Type B pancreatic cell (in vitro differentiated cells): ENCODE measurements around the gene NLRP7. TPM values are rescaled to one million over a fixed set of nuclear protein-coding genes. Genes with fewer than 3 reads are reported as not detected.

Experiments used
- DNase-seq: peaks from one replicate; pipeline ENCODE4 v3.0.0; 2021; ENCODE audit warnings: mixed read lengths; ENCODE audit not compliant: unreplicated experiment; ENCODE audit errors: extremely low spot score
- H3K27ac Mint-ChIP-seq: 2 replicates; pipeline ENCODE4 v1.8.0; 2021; ENCODE audit warnings: mild to moderate bottlenecking, mixed read lengths
- H3K27me3 Mint-ChIP-seq: 2 replicates; pipeline ENCODE4 v1.8.0; 2021; ENCODE audit warnings: mixed read lengths
- H3K36me3 Mint-ChIP-seq: 2 replicates; pipeline ENCODE4 v1.8.0; 2021; ENCODE audit warnings: mixed read lengths
- H3K4me1 Mint-ChIP-seq: one replicate; pipeline ENCODE4 v1.8.0; 2021; ENCODE audit warnings: mixed read lengths; ENCODE audit not compliant: unreplicated experiment
- H3K4me3 Mint-ChIP-seq: 2 replicates; pipeline ENCODE4 v1.8.0; 2021; ENCODE audit warnings: mild to moderate bottlenecking, mixed read lengths
- H3K9me3 Mint-ChIP-seq: 2 replicates; pipeline ENCODE4 v1.8.0; 2021; ENCODE audit warnings: mixed read lengths
- total RNA-seq: library from RNA; stranded (reverse); gene quantifications from 2 replicates; pipeline ENCODE4 v1.2.1, GENCODE V29; 2021; ENCODE audit warnings: low replicate concordance
- TF ChIP-seq, protein P1 (sequence below): fragments of 200-600 bp; sonication (generic); conservative IDR thresholded peaks from 2 replicates; pipeline ENCODE4 v1.5.0; 2021; ENCODE audit warnings: antibody characterized with exemption, mild to moderate bottlenecking

NLRP7 gene
- total RNA-seq, 1 donor from 2014 or later, result not detected

DNA sequence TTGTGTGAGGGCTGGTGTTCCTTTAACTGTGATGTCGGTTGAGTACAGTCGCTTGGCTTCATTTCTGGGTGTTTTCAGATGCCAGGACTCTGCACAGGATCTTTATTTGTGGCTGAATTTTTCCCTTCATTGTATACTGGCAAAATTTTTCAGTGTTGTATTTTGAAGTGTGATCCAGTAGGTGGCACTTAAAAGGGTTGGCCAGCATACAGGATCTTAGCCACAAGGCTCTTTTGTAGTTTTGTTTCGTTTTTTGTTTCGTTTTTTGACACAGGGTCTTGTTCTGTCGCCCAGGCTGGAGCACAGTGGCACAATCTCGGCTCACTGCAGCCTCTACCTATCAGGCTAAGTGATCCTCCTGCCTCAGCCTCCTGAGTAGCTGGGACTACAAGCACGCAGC is 64.6 kb downstream of the NLRP7 start:
- TF ChIP-seq, protein P1, sequence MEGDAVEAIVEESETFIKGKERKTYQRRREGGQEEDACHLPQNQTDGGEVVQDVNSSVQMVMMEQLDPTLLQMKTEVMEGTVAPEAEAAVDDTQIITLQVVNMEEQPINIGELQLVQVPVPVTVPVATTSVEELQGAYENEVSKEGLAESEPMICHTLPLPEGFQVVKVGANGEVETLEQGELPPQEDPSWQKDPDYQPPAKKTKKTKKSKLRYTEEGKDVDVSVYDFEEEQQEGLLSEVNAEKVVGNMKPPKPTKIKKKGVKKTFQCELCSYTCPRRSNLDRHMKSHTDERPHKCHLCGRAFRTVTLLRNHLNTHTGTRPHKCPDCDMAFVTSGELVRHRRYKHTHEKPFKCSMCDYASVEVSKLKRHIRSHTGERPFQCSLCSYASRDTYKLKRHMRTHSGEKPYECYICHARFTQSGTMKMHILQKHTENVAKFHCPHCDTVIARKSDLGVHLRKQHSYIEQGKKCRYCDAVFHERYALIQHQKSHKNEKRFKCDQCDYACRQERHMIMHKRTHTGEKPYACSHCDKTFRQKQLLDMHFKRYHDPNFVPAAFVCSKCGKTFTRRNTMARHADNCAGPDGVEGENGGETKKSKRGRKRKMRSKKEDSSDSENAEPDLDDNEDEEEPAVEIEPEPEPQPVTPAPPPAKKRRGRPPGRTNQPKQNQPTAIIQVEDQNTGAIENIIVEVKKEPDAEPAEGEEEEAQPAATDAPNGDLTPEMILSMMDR, result no peak
- no peak overlapping the region for H3K4me3 Mint-ChIP-seq
- H3K9me3 Mint-ChIP-seq, result no peaks in the 10 kb centered on the region
- H3K36me3 Mint-ChIP-seq, result no peaks in the 10 kb centered on the region
- no peak overlapping the region for H3K27ac Mint-ChIP-seq
- no peak for DNase-seq
- no peaks in the 10 kb centered on the region for H3K4me1 Mint-ChIP-seq
- H3K27me3 Mint-ChIP-seq, result peaks cover 11% of the 10 kb centered on the region

DNA sequence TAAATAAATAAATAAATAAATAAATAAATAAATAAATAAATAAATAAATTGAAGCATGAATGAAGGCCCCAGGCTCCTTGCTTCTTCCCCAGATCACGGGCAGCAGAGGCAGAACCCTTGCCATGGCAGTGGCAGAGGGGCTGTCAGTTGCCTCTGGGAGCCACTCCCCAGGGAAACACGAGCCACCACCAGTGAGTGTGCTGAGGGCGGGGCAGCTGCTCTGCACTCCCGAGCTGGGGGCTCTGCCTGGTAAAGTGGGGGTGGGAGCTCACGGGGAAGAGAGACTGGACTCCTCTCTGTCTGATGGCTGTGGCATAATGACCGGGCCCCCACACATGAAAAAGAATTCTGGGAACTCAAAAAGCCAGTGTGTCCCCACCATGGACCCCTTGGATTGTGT is 65.4 kb downstream of the NLRP7 start:
- no peaks in the 10 kb centered on the region for H3K4me1 Mint-ChIP-seq

DNA sequence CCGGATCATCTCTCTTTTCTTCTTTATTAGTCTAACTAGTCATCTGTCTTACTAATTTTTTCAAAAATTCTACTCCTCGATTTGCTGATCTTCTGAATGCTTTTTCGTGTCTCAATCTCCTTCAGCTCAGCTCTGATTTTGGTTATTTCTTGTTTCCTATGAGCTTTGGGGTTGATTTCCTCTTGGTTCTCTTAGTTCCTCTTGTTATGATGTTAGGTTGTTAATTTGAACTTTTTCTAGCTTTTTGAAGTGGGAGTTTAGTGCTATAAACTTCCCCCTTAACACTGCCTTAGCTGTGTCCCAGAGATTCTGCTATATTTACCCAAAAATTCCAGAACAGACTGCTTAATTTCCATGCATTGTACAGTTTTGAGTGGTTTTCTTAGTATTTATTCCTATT is 69.9 kb downstream of the NLRP7 start:
- DNase-seq, result no peak
- Mint-ChIP-seq H3K4me1 (no peaks in the 10 kb centered on the region), H3K27me3 (peaks cover 11% of the 10 kb centered on the region), H3K9me3 (no peaks in the 10 kb centered on the region), H3K4me3 (no peak overlapping the region), H3K36me3 (no peaks in the 10 kb centered on the region), H3K27ac (no peak overlapping the region)
- TF ChIP-seq, protein P1, result no peak

More for the DNA sequence above, 65.4 kb downstream of the NLRP7 start:
- peaks cover 11% of the 10 kb centered on the region for H3K27me3 Mint-ChIP-seq
- no peak overlapping the region for H3K4me3 Mint-ChIP-seq
- H3K36me3 Mint-ChIP-seq, result no peaks in the 10 kb centered on the region
- H3K9me3 Mint-ChIP-seq, result no peaks in the 10 kb centered on the region
- TF ChIP-seq, protein P1, result no peak
- H3K27ac Mint-ChIP-seq, result no peak overlapping the region
- DNase-seq, result no peak

DNA sequence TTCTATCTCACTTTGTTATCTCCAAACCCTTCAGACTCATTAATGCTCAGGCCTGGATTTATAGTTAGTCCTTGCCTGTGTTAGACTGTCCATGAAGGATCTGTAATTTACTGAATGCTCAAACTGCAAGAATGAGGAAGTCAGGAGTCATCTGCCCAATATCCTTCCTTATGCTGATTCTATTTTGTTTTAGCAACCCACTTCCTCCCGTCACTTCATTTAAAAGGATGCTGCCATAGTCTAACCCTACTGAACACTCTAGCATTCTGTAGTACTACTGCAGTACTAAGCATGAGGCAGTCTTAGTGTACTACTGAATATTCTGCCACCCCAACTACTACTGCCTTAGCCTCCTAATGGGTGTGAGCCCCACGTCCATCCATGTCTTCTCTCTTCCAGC is 71.8 kb downstream of the NLRP7 start:
- TF ChIP-seq, protein P1, result no peak
- no peaks in the 10 kb centered on the region for H3K36me3 Mint-ChIP-seq
- DNase-seq, result no peak
- no peaks in the 10 kb centered on the region for H3K9me3 Mint-ChIP-seq
- no peak overlapping the region for H3K27ac Mint-ChIP-seq
- H3K4me3 Mint-ChIP-seq, result no peak overlapping the region
- H3K27me3 Mint-ChIP-seq, result peaks cover 6% of the 10 kb centered on the region
- H3K4me1 Mint-ChIP-seq, result no peaks in the 10 kb centered on the region

DNA sequence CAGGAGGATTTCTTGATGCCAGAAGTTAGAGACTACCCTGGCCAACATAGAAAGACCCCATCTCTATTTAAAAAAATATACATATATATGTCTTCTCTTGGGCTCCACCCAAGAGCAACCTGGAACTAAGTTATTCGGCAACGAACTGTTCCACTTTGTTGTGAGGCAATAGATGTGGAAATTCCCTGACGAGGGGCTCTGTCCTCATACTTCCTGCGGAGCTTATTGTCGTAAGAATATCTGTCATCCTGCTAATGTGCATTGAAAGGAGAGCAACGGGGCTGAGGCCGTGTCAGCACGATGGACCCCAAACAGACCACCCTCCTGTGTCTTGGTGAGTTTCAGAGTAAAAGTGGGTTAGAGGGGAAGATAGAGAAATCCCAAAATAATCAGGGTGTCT is 73.3 kb downstream of the NLRP7 start, which contains the start of gene FCAR:
Gene FCAR (plus strand): TSS at position 246 of the 400 bp plus-strand sequence. CDS start 55 bp downstream, at position 301.
- TF ChIP-seq, protein P1, result no peak
- DNase-seq, result no peak
- H3K4me3 Mint-ChIP-seq, result no peak within 1 kb of the TSS
- H3K36me3 Mint-ChIP-seq, result no peaks in the 10 kb centered on the region
- no peaks in the 10 kb centered on the region for H3K27me3 Mint-ChIP-seq
- no peaks in the 10 kb centered on the region for H3K9me3 Mint-ChIP-seq
- no peaks in the 10 kb centered on the region for H3K4me1 Mint-ChIP-seq
- no peak within 1 kb of the TSS for H3K27ac Mint-ChIP-seq

Other genes with a start within 250 kb of the NLRP7 start
- gene KIR3DL3, start 223.1 kb downstream of the NLRP7 start, total RNA-seq, result not detected in 2 replicates
- gene KIR2DL3, start 209.0 kb downstream of the NLRP7 start, total RNA-seq, result not detected in 2 replicates
- not detected in 2 replicates for gene KIR2DL1, start 177.7 kb downstream of the NLRP7 start, total RNA-seq
- not detected in 2 replicates for gene KIR2DL4, start 143.9 kb downstream of the NLRP7 start, total RNA-seq
- gene KIR3DL1, start 131.1 kb downstream of the NLRP7 start, total RNA-seq, result not detected in 2 replicates
- gene KIR2DS4, start 114.9 kb downstream of the NLRP7 start, total RNA-seq, result not detected in 2 replicates
- not detected in 2 replicates for gene KIR3DL2, start 97.1 kb downstream of the NLRP7 start, total RNA-seq
- not detected in 2 replicates for gene FCAR, start 73.3 kb downstream of the NLRP7 start, total RNA-seq
- gene NCR1, start 41.4 kb downstream of the NLRP7 start, total RNA-seq, result not detected in 2 replicates
- gene NLRP2, start 18.8 kb upstream of the NLRP7 start, total RNA-seq, result 35.6 and 65.4 TPM in 2 replicates
- gene GP6, start 90.7 kb upstream of the NLRP7 start, total RNA-seq, result 0.22 and 0.93 TPM in 2 replicates
- gene RDH13, start 115.6 kb upstream of the NLRP7 start, total RNA-seq, result 37.9 and 74.9 TPM in 2 replicates
- gene EPS8L1, start 128.3 kb upstream of the NLRP7 start, total RNA-seq, result 54.0 and 116 TPM in 2 replicates
- gene PPP1R12C, start 170.1 kb upstream of the NLRP7 start, total RNA-seq, result 102 and 113 TPM in 2 replicates
- 27.6 and 83.1 TPM in 2 replicates for gene TNNT1, start 201.7 kb upstream of the NLRP7 start, total RNA-seq
- 2.1 and 4.3 TPM in 2 replicates for gene TNNI3, start 210.2 kb upstream of the NLRP7 start, total RNA-seq
- gene DNAAF3, start 219.1 kb upstream of the NLRP7 start, total RNA-seq, result 5.9 and 12.2 TPM in 2 replicates
- 5.0 and 9.1 TPM in 2 replicates for gene SYT5, start 232.8 kb upstream of the NLRP7 start, total RNA-seq